ENCODE data around the gene ABCA10.

DNA sequence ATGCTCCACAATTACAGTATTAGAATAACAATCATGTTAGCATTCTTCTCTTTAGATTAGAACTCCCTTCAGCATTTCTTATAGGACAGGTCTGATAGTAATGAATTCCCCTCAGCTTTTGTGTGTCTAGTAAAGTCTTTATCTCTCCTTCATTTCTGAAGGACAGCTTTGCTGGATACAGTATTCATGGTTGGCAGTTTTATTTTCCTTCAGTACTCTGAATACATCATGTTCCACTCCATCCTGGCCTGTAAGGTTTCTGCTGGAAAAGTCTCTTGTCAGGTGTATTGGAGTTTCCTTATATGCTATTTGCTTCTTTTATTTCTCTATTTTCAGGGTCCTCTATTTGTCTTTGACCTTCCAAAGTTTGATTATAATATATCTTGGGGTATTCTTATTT lies 4.0 kb upstream of the ABCA10 start:
- TF ChIP-seq, protein P1, sequence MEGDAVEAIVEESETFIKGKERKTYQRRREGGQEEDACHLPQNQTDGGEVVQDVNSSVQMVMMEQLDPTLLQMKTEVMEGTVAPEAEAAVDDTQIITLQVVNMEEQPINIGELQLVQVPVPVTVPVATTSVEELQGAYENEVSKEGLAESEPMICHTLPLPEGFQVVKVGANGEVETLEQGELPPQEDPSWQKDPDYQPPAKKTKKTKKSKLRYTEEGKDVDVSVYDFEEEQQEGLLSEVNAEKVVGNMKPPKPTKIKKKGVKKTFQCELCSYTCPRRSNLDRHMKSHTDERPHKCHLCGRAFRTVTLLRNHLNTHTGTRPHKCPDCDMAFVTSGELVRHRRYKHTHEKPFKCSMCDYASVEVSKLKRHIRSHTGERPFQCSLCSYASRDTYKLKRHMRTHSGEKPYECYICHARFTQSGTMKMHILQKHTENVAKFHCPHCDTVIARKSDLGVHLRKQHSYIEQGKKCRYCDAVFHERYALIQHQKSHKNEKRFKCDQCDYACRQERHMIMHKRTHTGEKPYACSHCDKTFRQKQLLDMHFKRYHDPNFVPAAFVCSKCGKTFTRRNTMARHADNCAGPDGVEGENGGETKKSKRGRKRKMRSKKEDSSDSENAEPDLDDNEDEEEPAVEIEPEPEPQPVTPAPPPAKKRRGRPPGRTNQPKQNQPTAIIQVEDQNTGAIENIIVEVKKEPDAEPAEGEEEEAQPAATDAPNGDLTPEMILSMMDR (IDR thresholded peaks at IDR 0.05) = no peak
- TF ChIP-seq POLR2AphosphoS5 (IDR thresholded peaks at IDR 0.05) (no peak), POLR2A (IDR thresholded peaks at IDR 0.05) (no peak)

All from breast epithelium (tissue), 3 donors.